WTC11 (cell line): ENCODE data around the gene RTN4. TPM values are rescaled to one million over a fixed set of nuclear protein-coding genes. Genes with fewer than 3 reads are reported as not detected.

ENCODE experiments used
- ATAC-seq: fragments of 200-7000 bp; cut with Tn5 transposase; 2 replicates; pipeline ENCODE4 v1.10.0; 2021; ENCODE audit warnings: mild to moderate bottlenecking, moderate library complexity
- CTCF ChIA-PET: fragments of 300-600 bp; sonication (Branson Sonifier 250); formaldehyde crosslinking; loops from one replicate; lab custom pipeline; 2021; ENCODE audit warnings: antibody characterized with exemption; lab: Charles Lee
- POLR2A ChIA-PET: fragments of 350-600 bp; sonication (Branson Sonifier 250); formaldehyde crosslinking; loops from one replicate; lab custom pipeline; 2021; ENCODE audit warnings: antibody characterized with exemption; lab: Charles Lee
- DNase-seq: peaks from one replicate; pipeline ENCODE4 v3.0.0; 2021; ENCODE audit warnings: low spot score
- H3K27ac Mint-ChIP-seq: 2 replicates; pipeline ENCODE4 v1.8.0; 2021; ENCODE audit warnings: mixed read lengths
- H3K27me3 Mint-ChIP-seq: 2 replicates; pipeline ENCODE4 v1.8.0; 2021; ENCODE audit warnings: low read depth, mild to moderate bottlenecking, moderate library complexity, mixed read lengths
- H3K36me3 Mint-ChIP-seq: 2 replicates; pipeline ENCODE4 v1.8.0; 2021; ENCODE audit warnings: mixed read lengths
- H3K4me1 Mint-ChIP-seq: 2 replicates; pipeline ENCODE4 v1.8.0; 2022; ENCODE audit warnings: mixed read lengths
- H3K4me3 Mint-ChIP-seq: 2 replicates; pipeline ENCODE4 v1.8.0; 2021; ENCODE audit warnings: mild to moderate bottlenecking, moderate library complexity, mixed read lengths
- H3K9me3 Mint-ChIP-seq: 2 replicates; pipeline ENCODE4 v1.8.0; 2021; ENCODE audit warnings: mixed read lengths
- CBFB ChIP-seq: sonication (generic); formaldehyde crosslinking; IDR thresholded peaks from 2 replicates; pipeline ENCODE4 v1.8.1; 2022; ENCODE audit warnings: mild to moderate bottlenecking, low read depth, missing genetic modification reagents
- CREB1 ChIP-seq: sonication (generic); formaldehyde crosslinking; IDR thresholded peaks from 2 replicates; pipeline ENCODE4 v1.8.0; 2023; ENCODE audit warnings: mild to moderate bottlenecking, missing genetic modification reagents
- CREM ChIP-seq: sonication (generic); formaldehyde crosslinking; IDR thresholded peaks from 2 replicates; pipeline ENCODE4 v1.8.1; 2022; ENCODE audit warnings: mild to moderate bottlenecking, missing genetic modification reagents, moderate library complexity
- ETV6 ChIP-seq: sonication (generic); formaldehyde crosslinking; IDR thresholded peaks from 2 replicates; pipeline ENCODE4 v1.8.1; 2022; ENCODE audit warnings: mild to moderate bottlenecking, missing genetic modification reagents
- HMGA2 ChIP-seq: fragments of 250-450 bp; sonication (Bioruptor Pico); IDR thresholded peaks from 2 replicates; pipeline ENCODE4 v1.4.0; 2021; ENCODE audit warnings: mild to moderate bottlenecking, moderate library complexity
- IRF2 ChIP-seq: sonication (generic); formaldehyde crosslinking; IDR thresholded peaks from 2 replicates; pipeline ENCODE4 v1.8.0; 2022; ENCODE audit warnings: low read depth, missing genetic modification reagents, borderline replicate concordance
- JAZF1 ChIP-seq: fragments of 250-450 bp; sonication (Bioruptor Pico); IDR thresholded peaks from 2 replicates; pipeline ENCODE4 v1.9.0; 2021; ENCODE audit warnings: moderate library complexity, mild to moderate bottlenecking, inconsistent platforms
- JUN ChIP-seq: sonication (generic); formaldehyde crosslinking; IDR thresholded peaks from 2 replicates; pipeline ENCODE4 v1.8.0; 2023; ENCODE audit warnings: mild to moderate bottlenecking, missing genetic modification reagents
- SMAD4 ChIP-seq: sonication (generic); formaldehyde crosslinking; IDR thresholded peaks from 2 replicates; pipeline ENCODE4 v1.8.0; 2022; ENCODE audit warnings: mild to moderate bottlenecking, missing genetic modification reagents
- SP1 ChIP-seq: sonication (generic); formaldehyde crosslinking; conservative IDR thresholded peaks from 2 replicates; pipeline ENCODE4 v1.8.1; 2022; ENCODE audit warnings: missing genetic modification reagents
- TCF7 ChIP-seq: sonication (generic); formaldehyde crosslinking; IDR thresholded peaks from 2 replicates; pipeline ENCODE4 v1.8.0; 2022; ENCODE audit warnings: mild to moderate bottlenecking, low read depth, missing genetic modification reagents, moderate library complexity
- TEAD1 ChIP-seq: sonication (generic); formaldehyde crosslinking; IDR thresholded peaks from 2 replicates; pipeline ENCODE4 v1.8.0; 2022; ENCODE audit warnings: mild to moderate bottlenecking, missing genetic modification reagents
- ZNF263 ChIP-seq: sonication (generic); formaldehyde crosslinking; IDR thresholded peaks from 2 replicates; pipeline ENCODE4 v1.8.1; 2022; ENCODE audit warnings: low read depth, mild to moderate bottlenecking, moderate library complexity, missing genetic modification reagents
- total RNA-seq: library from RNA; stranded (reverse); gene quantifications from 3 replicates; pipeline ENCODE4 v1.2.3, GENCODE V29; 2021
- TF ChIP-seq, protein P1 (sequence below): fragments of 250-450 bp; sonication (Bioruptor Pico); IDR thresholded peaks from 2 replicates; pipeline ENCODE4 v1.8.0; 2021; ENCODE audit warnings: mild to moderate bottlenecking
- TF ChIP-seq, protein P2 (sequence below): sonication (generic); formaldehyde crosslinking; IDR thresholded peaks from 2 replicates; pipeline ENCODE4 v1.8.0; 2023; ENCODE audit warnings: mild to moderate bottlenecking, missing genetic modification reagents
- TF ChIP-seq, protein P3 (sequence below): sonication (generic); formaldehyde crosslinking; IDR thresholded peaks from 2 replicates; pipeline ENCODE4 v1.8.1; 2023; ENCODE audit warnings: mild to moderate bottlenecking, missing genetic modification reagents, moderate library complexity
- TF ChIP-seq, protein P4 (sequence below): sonication (generic); formaldehyde crosslinking; IDR thresholded peaks from 2 replicates; pipeline ENCODE4 v1.8.1; 2022; ENCODE audit warnings: mild to moderate bottlenecking, moderate library complexity, missing genetic modification reagents

The RTN4 gene
- total RNA-seq, 1 experiment from 2014 or later = 202 TPM

DNA sequence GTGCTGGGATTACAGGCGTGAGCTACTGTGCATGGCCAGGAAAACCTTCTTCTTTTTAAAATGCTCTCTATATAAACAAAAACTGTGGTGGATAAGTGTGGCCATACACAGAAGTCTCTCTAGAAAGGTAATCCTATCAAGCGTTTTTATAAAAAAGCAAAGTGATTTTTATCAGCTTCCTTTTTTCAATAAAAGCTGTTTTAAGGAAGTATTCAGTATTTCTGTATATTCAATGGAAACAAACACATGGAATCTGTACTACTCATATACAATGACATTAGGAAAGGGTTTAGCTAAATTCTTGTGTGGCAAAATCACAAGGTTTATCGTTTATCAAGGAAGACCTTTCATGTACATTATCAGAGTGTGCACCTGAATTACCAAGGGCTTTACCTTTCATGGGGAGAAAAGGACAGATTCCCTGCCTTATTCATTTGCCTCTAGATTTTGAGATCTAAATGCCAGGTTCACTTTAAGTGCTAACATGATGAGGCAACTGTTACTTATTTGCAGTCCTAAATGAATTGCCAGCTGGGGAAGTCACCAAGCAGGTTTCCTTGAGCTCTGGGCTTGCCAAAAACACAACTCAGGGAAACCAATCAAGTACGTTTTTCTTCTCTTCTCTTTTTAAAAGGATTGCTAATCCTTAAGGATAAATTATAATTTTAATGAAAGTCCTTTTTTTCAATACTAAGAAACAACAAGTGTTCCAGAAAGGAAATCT lies 70.8 kb downstream of the RTN4 start:
- Mint-ChIP-seq H3K27ac (no peak overlapping the region), H3K9me3 (no peaks in the 10 kb centered on the region), H3K27me3 (no peaks in the 10 kb centered on the region), H3K4me1 (peaks cover 10% of the 10 kb centered on the region), H3K36me3 (peaks cover 11% of the 10 kb centered on the region), H3K4me3 (no peak overlapping the region)
- no peak for ATAC-seq
- DNase-seq = no peak
- ChIA-PET POLR2A (no interaction called here), CTCF (interaction anchor here (1.3 kb wide), 1 partner anchor 79 kb away, joined by 3 read pairs; no protein-coding TSS in a partner anchor)
- TF ChIP-seq, protein P1, sequence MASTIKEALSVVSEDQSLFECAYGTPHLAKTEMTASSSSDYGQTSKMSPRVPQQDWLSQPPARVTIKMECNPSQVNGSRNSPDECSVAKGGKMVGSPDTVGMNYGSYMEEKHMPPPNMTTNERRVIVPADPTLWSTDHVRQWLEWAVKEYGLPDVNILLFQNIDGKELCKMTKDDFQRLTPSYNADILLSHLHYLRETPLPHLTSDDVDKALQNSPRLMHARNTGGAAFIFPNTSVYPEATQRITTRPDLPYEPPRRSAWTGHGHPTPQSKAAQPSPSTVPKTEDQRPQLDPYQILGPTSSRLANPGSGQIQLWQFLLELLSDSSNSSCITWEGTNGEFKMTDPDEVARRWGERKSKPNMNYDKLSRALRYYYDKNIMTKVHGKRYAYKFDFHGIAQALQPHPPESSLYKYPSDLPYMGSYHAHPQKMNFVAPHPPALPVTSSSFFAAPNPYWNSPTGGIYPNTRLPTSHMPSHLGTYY (CRISPR knock-in tag) = no peak
- TF ChIP-seq CBFB (CRISPR knock-in tag) = no peak

DNA sequence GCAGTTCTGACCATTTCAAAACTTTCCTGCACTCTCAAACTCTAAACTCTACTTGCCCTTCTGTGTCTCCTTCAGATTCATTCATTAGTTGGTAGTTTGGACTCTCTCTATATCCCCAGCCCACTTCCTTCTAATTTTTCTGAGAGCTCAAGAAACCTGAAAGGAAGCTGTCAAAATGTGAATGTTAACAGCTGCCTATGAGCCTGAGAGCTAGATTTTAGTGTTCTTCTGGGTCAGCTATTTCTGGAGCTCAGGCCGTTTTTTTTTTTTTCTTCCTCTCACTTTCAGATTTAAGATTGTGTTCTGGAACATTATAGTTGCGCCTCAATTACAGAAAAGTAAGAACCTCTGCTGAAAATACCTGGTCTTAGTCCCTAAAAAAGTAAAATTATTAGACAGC lies 73.1 kb downstream of the RTN4 start:
- POLR2A ChIA-PET = interaction anchor here (0.6 kb wide), 1 partner anchor 69 kb away, joined by 4 read pairs; no protein-coding TSS in a partner anchor
- no peak for ATAC-seq
- Mint-ChIP-seq H3K27ac (no peak overlapping the region), H3K27me3 (no peaks in the 10 kb centered on the region), H3K4me1 (peaks cover 10% of the 10 kb centered on the region), H3K36me3 (peaks cover 8% of the 10 kb centered on the region), H3K4me3 (no peak overlapping the region)
- CTCF ChIA-PET = interaction anchor here (0.9 to 1.3 kb wide), 3 partner anchors 13 to 200 kb away, joined by 3 to 4 read pairs (median 3); no protein-coding TSS in a partner anchor
- TF ChIP-seq, protein P2, sequence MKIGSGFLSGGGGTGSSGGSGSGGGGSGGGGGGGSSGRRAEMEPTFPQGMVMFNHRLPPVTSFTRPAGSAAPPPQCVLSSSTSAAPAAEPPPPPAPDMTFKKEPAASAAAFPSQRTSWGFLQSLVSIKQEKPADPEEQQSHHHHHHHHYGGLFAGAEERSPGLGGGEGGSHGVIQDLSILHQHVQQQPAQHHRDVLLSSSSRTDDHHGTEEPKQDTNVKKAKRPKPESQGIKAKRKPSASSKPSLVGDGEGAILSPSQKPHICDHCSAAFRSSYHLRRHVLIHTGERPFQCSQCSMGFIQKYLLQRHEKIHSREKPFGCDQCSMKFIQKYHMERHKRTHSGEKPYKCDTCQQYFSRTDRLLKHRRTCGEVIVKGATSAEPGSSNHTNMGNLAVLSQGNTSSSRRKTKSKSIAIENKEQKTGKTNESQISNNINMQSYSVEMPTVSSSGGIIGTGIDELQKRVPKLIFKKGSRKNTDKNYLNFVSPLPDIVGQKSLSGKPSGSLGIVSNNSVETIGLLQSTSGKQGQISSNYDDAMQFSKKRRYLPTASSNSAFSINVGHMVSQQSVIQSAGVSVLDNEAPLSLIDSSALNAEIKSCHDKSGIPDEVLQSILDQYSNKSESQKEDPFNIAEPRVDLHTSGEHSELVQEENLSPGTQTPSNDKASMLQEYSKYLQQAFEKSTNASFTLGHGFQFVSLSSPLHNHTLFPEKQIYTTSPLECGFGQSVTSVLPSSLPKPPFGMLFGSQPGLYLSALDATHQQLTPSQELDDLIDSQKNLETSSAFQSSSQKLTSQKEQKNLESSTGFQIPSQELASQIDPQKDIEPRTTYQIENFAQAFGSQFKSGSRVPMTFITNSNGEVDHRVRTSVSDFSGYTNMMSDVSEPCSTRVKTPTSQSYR (CRISPR knock-in tag) = no peak
- TF ChIP-seq CREB1 (CRISPR knock-in tag) = no peak
- no peak for TF ChIP-seq IRF2 (CRISPR knock-in tag)
- TF ChIP-seq SP1 (CRISPR knock-in tag) = no peak
- no peak for TF ChIP-seq SMAD4
- TF ChIP-seq, protein P1 (CRISPR knock-in tag) = no peak
- TF ChIP-seq ETV6 (CRISPR knock-in tag) = no peak
- TF ChIP-seq TCF7 = no peak
- no peak for TF ChIP-seq JUN (CRISPR knock-in tag)
- no peak for TF ChIP-seq TEAD1
- no peak for TF ChIP-seq ZNF263 (CRISPR knock-in tag)
- TF ChIP-seq JAZF1 = no peak
- TF ChIP-seq, protein P3, sequence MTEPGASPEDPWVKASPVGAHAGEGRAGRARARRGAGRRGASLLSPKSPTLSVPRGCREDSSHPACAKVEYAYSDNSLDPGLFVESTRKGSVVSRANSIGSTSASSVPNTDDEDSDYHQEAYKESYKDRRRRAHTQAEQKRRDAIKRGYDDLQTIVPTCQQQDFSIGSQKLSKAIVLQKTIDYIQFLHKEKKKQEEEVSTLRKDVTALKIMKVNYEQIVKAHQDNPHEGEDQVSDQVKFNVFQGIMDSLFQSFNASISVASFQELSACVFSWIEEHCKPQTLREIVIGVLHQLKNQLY (CRISPR knock-in tag) = no peak
- no peak for TF ChIP-seq CREM (CRISPR knock-in tag)
- no peak for TF ChIP-seq HMGA2 (CRISPR knock-in tag)
- TF ChIP-seq, protein P4, sequence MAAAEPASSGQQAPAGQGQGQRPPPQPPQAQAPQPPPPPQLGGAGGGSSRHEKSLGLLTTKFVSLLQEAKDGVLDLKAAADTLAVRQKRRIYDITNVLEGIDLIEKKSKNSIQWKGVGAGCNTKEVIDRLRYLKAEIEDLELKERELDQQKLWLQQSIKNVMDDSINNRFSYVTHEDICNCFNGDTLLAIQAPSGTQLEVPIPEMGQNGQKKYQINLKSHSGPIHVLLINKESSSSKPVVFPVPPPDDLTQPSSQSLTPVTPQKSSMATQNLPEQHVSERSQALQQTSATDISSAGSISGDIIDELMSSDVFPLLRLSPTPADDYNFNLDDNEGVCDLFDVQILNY (CRISPR knock-in tag) = no peak
- TF ChIP-seq, all 79 proteins: peak for 0
- no peaks in the 10 kb centered on the region for H3K9me3 Mint-ChIP-seq
- no peak for DNase-seq
